Spleen (tissue), 11 donors: ENCODE results near the gene TFAP2C. TPM values are rescaled to one million over a fixed set of nuclear protein-coding genes. Genes with fewer than 3 reads are reported as not detected.

Experiments
- DNase-seq: peaks from one replicate; pipeline ENCODE4 v3.0.0-alpha.2; 2020
- H3K27ac ChIP-seq, 8 donors: fragments of 200-600 bp; sonication (generic) in 7 of 8; 1 replicate in 4 of 8; 2 replicates in 4 of 8; pipeline versions ENCODE4 v1.5.0 to v1.8.0; 2016 to 2021; ENCODE audit warnings: inconsistent platforms in 4 of 8, mild to moderate bottlenecking in 4 of 8, moderate library complexity in 1 of 8
- H3K27me3 ChIP-seq, 7 donors: fragments of 200-600 bp; sonication (generic) in 6 of 7; replicated peaks in 1 of 7; 1 replicate in 4 of 7; 2 replicates in 3 of 7; pipeline versions ENCODE4 v1.5.0 to v1.8.0; 2016 to 2021; ENCODE audit warnings: inconsistent platforms in 3 of 7, mild to moderate bottlenecking in 1 of 7
- H3K36me3 ChIP-seq, 6 donors: fragments of 200-600 bp; sonication (generic) in 5 of 6; 1 replicate in 4 of 6; 2 replicates in 2 of 6; pipeline versions ENCODE4 v1.5.0 to v1.8.0; 2016 to 2021; ENCODE audit warnings: inconsistent platforms in 2 of 6
- H3K4me1 ChIP-seq, 6 donors: fragments of 200-600 bp; sonication (generic) in 5 of 6; 1 replicate in 3 of 6; 2 replicates in 3 of 6; pipeline versions ENCODE4 v1.5.0 to v1.8.0; 2016 to 2021; ENCODE audit warnings: inconsistent platforms in 3 of 6
- H3K4me3 ChIP-seq, 8 donors: fragments of 200-600 bp; sonication (generic) in 7 of 8; 1 replicate in 4 of 8; 2 replicates in 4 of 8; pipeline versions ENCODE4 v1.5.0 to v1.8.0; 2016 to 2021; ENCODE audit warnings: inconsistent platforms in 4 of 8, mild to moderate bottlenecking in 4 of 8, moderate library complexity in 2 of 8
- H3K9me3 ChIP-seq, 8 donors: fragments of 200-600 bp; sonication (generic) in 7 of 8; 1 replicate in 4 of 8; 2 replicates in 4 of 8; pipeline versions ENCODE4 v1.5.0 to v1.8.0; 2016 to 2021; ENCODE audit warnings: inconsistent platforms in 4 of 8
- POLR2A ChIP-seq, 3 donors: fragments of 450-650 bp; IDR thresholded peaks; one replicate each; pipeline ENCODE4 v1.5.1; 2017; ENCODE audit warnings: antibody characterized with exemption in 3 of 3, mild to moderate bottlenecking in 1 of 3
- POLR2AphosphoS5 ChIP-seq, 3 donors: sonication (generic); formaldehyde crosslinking; IDR thresholded peaks; one replicate each; pipeline ENCODE4 v1.5.1; 2017; ENCODE audit warnings: antibody characterized with exemption in 3 of 3
- WGBS, 5 donors: extraction: QIAGEN DNeasy Blood & Tissue Kit in 3 of 5; methylation state at CpG; one replicate each; pipeline versions ENCODE4 v1.1.5 to v1.1.7; 2013 to 2018; 5-methylcytosine and 5-hydroxymethylcytosine counted together
- intact Hi-C: fragments of 100-400 bp; cut with DNase I; formaldehyde crosslinking; loops from one replicate; pipeline ENCODE4 v1.15.0; 2023; ENCODE audit warnings: low total_unique reads
- polyA plus RNA-seq, 3 donors: library from polyadenylated mRNA; stranded (reverse); fragments of 200-250 nt; gene quantifications; one replicate each; pipeline ENCODE4 v1.2.1, GENCODE V29; 2013
- total RNA-seq, 7 donors: library from RNA; depleted of rRNA in 3 of 7; stranded (reverse); fragments of >200 nt in 3 of 7; fragmentation: NEBNext Ultra II Directional in 4 of 7; extraction: Animal tissue kit (Norgen Biotek cat#: 25700) in 4 of 7; gene quantifications; one replicate each; pipeline versions ENCODE4 v1.1.0 to v1.2.1, GENCODE V29; 2016 to 2021
- TF ChIP-seq, protein P1 (sequence below), 11 experiments: fragments of 200-600 bp in 7 of 11; fragments of 450-650 bp in 4 of 11; sonication (generic) in 4 of 11; IDR thresholded peaks in 8 of 11; conservative IDR thresholded peaks in 3 of 11; 1 replicate in 7 of 11; 2 replicates in 4 of 11; pipeline versions ENCODE4 v1.4.0 to v1.8.0; 2016 to 2021; ENCODE audit warnings: antibody characterized with exemption in 11 of 11, inconsistent platforms in 4 of 11, mild to moderate bottlenecking in 1 of 11
- donor health status: healthy with polysubstance abuse.
- donor health status: DM: no; HTN: no; CAD: no; lungs with moderate emphysema.
- donor health status: DM: no; HTN: no; CAD: no.
- donor health status: Bipolar disorder and iron deficiency.
- donor health status: healthy.
- donor health status: DM: no; HTN: no; CAD: no.
- donor health status: DM: yes; HTN: yes; CAD: no.

TFAP2C gene
- total and polyA plus RNA-seq, 10 donors, result 0.03 to 0.16 (median 0.10) TPM; not detected in 7

DNA sequence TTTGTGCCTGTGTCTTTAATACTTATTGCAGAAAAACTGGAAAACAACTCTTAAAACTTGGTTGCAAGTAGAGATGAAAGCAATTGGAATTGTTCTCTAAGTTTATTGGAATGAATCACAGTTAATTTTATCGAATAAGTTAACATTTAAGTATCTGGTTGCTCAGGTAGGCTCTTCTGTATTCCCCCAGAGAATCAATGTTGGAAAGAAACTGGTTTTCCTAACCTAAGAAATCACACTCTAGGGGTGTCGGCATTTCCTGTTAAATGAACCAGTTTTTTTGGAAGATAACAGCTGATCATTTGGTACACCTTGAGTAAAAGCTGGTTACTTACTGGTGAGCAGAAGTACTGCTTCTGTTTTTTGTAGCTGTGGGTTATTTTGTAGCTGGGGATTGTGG is 5.2 kb downstream of the TFAP2C start:
- no peak for DNase-seq
- Histone ChIP-seq H3K9me3 (no peaks in the 10 kb centered on the region), H3K36me3 (no peaks in the 10 kb centered on the region), H3K27ac (no peak overlapping the region), H3K27me3 (peaks cover 17 to 93% (median 66%) of the 10 kb centered on the region in 7 donors), H3K4me3 (no peak overlapping the region), H3K4me1 (peaks cover 13 to 17% (median 16%) of the 10 kb centered on the region in 6 donors)
- TF ChIP-seq POLR2AphosphoS5 (IDR thresholded peaks at IDR 0.05) (no peak), POLR2A (IDR thresholded peaks at IDR 0.05) (no peak)
- TF ChIP-seq, protein P1, sequence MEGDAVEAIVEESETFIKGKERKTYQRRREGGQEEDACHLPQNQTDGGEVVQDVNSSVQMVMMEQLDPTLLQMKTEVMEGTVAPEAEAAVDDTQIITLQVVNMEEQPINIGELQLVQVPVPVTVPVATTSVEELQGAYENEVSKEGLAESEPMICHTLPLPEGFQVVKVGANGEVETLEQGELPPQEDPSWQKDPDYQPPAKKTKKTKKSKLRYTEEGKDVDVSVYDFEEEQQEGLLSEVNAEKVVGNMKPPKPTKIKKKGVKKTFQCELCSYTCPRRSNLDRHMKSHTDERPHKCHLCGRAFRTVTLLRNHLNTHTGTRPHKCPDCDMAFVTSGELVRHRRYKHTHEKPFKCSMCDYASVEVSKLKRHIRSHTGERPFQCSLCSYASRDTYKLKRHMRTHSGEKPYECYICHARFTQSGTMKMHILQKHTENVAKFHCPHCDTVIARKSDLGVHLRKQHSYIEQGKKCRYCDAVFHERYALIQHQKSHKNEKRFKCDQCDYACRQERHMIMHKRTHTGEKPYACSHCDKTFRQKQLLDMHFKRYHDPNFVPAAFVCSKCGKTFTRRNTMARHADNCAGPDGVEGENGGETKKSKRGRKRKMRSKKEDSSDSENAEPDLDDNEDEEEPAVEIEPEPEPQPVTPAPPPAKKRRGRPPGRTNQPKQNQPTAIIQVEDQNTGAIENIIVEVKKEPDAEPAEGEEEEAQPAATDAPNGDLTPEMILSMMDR (IDR thresholded peaks at IDR 0.05 in 8 of 11, conservative IDR thresholded peaks at IDR 0.05 in 3 of 11), result no peak
- intact Hi-C loops, result no loop called here
- WGBS, 5 donors, result 80 to 86% (median 82%) methylated on average over 2 of the region's 2 CpGs

DNA sequence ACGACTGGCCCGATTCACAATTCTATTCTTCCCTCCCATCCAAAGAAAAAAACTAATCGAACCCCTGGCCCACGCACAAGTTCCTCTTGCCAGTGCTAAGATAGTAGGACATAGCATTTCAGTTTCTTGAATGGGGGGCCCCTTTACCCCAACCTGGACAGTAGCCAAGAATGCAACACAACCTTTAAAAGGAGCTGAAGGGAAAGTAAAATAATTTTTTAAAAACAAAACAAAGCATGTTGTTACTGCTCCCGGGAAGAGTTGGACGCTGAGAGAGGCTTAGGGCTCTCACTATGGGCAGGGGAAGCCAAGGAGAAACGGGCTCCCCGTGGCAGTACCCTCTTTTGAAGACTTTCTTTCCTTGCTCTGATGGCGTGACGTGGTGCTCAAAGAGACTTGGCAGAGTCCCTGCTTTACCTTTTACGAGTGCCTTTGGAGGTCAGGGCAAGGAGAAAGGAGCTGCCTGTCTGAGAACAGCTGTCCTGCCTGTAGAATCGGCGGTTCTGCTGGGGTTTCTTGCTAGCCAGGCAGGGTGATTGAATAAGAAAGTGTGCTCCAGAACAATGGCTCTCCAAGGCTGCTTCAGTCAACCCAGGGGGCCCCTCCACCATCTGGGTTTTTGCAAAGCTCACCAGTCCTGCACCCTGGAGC is 5.8 kb downstream of the TFAP2C start:
- TF ChIP-seq POLR2AphosphoS5 (IDR thresholded peaks at IDR 0.05) (no peak), POLR2A (IDR thresholded peaks at IDR 0.05) (no peak)
- TF ChIP-seq, protein P1 (IDR thresholded peaks at IDR 0.05 in 8 of 11, conservative IDR thresholded peaks at IDR 0.05 in 3 of 11), result no peak
- DNase-seq, result no peak
- Histone ChIP-seq H3K36me3 (no peaks in the 10 kb centered on the region), H3K27ac (no peak overlapping the region), H3K4me1 (peaks cover 8 to 11% (median 10%) of the 10 kb centered on the region in 6 donors), H3K9me3 (no peaks in the 10 kb centered on the region), H3K27me3 (peaks cover 17 to 92% (median 60%) of the 10 kb centered on the region in 7 donors), H3K4me3 (no peak overlapping the region)
- WGBS, 5 donors, result 59 to 64% (median 61%) methylated on average over 13 of the region's 13 CpGs
- intact Hi-C loops, result no loop called here

DNA sequence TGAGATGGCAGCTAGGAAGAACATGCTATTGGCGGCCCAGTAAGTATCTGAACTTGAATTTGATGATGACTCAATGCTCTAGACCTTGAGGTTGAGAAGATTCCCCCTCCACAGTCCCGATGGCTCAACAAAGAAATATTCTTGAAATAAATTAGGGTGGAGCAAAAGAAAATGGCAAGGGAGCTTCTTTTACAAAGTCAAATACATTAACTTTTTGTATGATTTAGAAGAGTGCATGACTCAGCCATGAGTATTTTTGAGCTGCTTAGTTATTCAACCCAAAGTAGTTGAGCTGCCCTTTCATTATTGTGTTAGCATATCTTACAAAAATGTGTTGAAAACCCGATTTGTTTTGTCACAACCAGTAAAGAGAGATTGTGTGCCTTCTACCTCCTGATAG is 7.6 kb downstream of the TFAP2C start:
- Histone ChIP-seq H3K4me3 (no peak overlapping the region), H3K27me3 (peaks cover 0 to 85% (median 42%) of the 10 kb centered on the region in 7 donors), H3K9me3 (no peaks in the 10 kb centered on the region), H3K36me3 (no peaks in the 10 kb centered on the region), H3K4me1 (no peaks in the 10 kb centered on the region), H3K27ac (no peak overlapping the region)
- 61 to 72% (median 65%) methylated on average over 3 of the region's 3 CpGs for WGBS, 5 donors
- DNase-seq, result no peak
- intact Hi-C loops, result no loop called here
- TF ChIP-seq POLR2AphosphoS5 (IDR thresholded peaks at IDR 0.05), result no peak

DNA sequence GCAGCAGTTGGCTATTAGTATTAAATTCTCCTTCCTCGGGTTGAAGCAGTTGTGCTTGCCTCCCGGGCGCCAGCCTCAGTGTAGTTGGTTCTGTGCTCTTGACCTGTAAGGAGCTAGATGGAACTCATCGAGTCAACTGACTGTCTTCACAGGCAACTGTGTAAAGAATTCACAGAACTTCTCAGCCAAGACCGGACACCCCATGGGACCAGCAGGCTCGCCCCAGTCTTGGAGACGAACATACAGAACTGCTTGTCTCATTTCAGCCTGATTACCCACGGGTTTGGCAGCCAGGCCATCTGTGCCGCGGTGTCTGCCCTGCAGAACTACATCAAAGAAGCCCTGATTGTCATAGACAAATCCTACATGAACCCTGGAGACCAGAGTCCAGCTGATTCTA is 8.5 kb downstream of the TFAP2C start:
- H3K4me3 ChIP-seq, result no peak overlapping the region
- 80 to 90% (median 85%) methylated on average over 10 of the region's 10 CpGs for WGBS, 5 donors
- intact Hi-C loops, result no loop called here
- H3K27ac ChIP-seq, result no peak overlapping the region
- no peaks in the 10 kb centered on the region for H3K4me1 ChIP-seq
- peaks cover 0 to 79% (median 33%) of the 10 kb centered on the region in 7 donors for H3K27me3 ChIP-seq
- TF ChIP-seq POLR2A (IDR thresholded peaks at IDR 0.05) (no peak), POLR2AphosphoS5 (IDR thresholded peaks at IDR 0.05) (no peak)
- TF ChIP-seq, protein P1 (IDR thresholded peaks at IDR 0.05 in 8 of 11, conservative IDR thresholded peaks at IDR 0.05 in 3 of 11), result no peak
- no peaks in the 10 kb centered on the region for H3K9me3 ChIP-seq
- no peak for DNase-seq
- H3K36me3 ChIP-seq, result no peaks in the 10 kb centered on the region
